Aorta (tissue), 5 donors: ENCODE measurements around the gene SMC2. TPM values are rescaled to one million over a fixed set of nuclear protein-coding genes. Genes with fewer than 3 reads are reported as not detected.

Experiments used
- ATAC-seq: fragments of 200-7000 bp; cut with Tn5 transposase; one replicate; pipeline ENCODE4 v1.9.1; 2022; ENCODE audit warnings: moderate library complexity; ENCODE audit not compliant: low FRiP score
- DNase-seq, 2 donors: peaks; one replicate each; pipeline ENCODE4 v3.0.0-alpha.2; 2020
- H3K27ac ChIP-seq, 2 donors: one replicate each; pipeline ENCODE4 v1.5.1; 2013; ENCODE audit warnings: low read length in 2 of 2, mild to moderate bottlenecking in 2 of 2, moderate library complexity in 2 of 2, control low read depth in 1 of 2, inconsistent platforms in 1 of 2, low read depth in 1 of 2
- H3K27me3 ChIP-seq, 2 donors: one replicate each; pipeline ENCODE4 v1.6.1; 2013; ENCODE audit warnings: control low read depth in 1 of 2, low read length in 1 of 2, mild to moderate bottlenecking in 1 of 2, moderate library complexity in 1 of 2; ENCODE audit not compliant: insufficient read depth in 2 of 2, control insufficient read depth in 1 of 2
- H3K36me3 ChIP-seq, 2 donors: one replicate each; pipeline ENCODE4 v1.6.1; 2013; ENCODE audit warnings: control low read depth in 1 of 2, low read length in 1 of 2, mild to moderate bottlenecking in 1 of 2; ENCODE audit not compliant: insufficient read depth in 2 of 2, control insufficient read depth in 1 of 2
- H3K4me1 ChIP-seq, 2 donors: one replicate each; pipeline ENCODE4 v1.6.1; 2013; ENCODE audit warnings: low read length in 2 of 2, control low read depth in 1 of 2, mild to moderate bottlenecking in 1 of 2, moderate library complexity in 1 of 2; ENCODE audit not compliant: insufficient read depth in 2 of 2, control insufficient read depth in 1 of 2
- H3K4me3 ChIP-seq, 2 donors: one replicate each; pipeline ENCODE4 v1.5.1; 2013; ENCODE audit warnings: low read length in 2 of 2, control low read depth in 1 of 2, mild to moderate bottlenecking in 1 of 2
- H3K9me3 ChIP-seq: one replicate; pipeline ENCODE4 v1.6.1; 2013; ENCODE audit warnings: mild to moderate bottlenecking, low read length; ENCODE audit not compliant: control insufficient read depth
- WGBS, 2 donors: extraction: QIAGEN DNeasy Blood & Tissue Kit; methylation state at CpG; one replicate each; pipeline ENCODE4 v1.1.7; 2013; 5-methylcytosine and 5-hydroxymethylcytosine counted together
- intact Hi-C, 2 donors: fragments of 100-400 bp; cut with DNase I; formaldehyde crosslinking; loops; one replicate each; pipeline versions ENCODE4 v1.14.2 to v1.15.0; 2022
- polyA plus RNA-seq, 2 donors: library from polyadenylated mRNA; stranded (reverse); fragments of 200-250 nt; gene quantifications; one replicate each; pipeline ENCODE4 v1.2.3, GENCODE V29; 2013
- total RNA-seq, 2 donors: library from RNA; stranded (reverse); fragmentation: NEBNext Ultra II Directional; extraction: Animal tissue kit (Norgen Biotek cat#: 25700); gene quantifications; one replicate each; pipeline ENCODE4 v1.2.1, GENCODE V29; 2021
- donor health status: healthy with polysubstance abuse.
- donor health status: Bipolar disorder and iron deficiency.
- donor health status: DM: no; HTN: no; CAD: no.
- donor health status: DM: no; HTN: no; CAD: no.
- donor health status: DM: yes; HTN: yes; CAD: no.

The SMC2 gene
- total and polyA plus RNA-seq, 4 donors: 2.6 to 8.8 (median 4.4) TPM

DNA sequence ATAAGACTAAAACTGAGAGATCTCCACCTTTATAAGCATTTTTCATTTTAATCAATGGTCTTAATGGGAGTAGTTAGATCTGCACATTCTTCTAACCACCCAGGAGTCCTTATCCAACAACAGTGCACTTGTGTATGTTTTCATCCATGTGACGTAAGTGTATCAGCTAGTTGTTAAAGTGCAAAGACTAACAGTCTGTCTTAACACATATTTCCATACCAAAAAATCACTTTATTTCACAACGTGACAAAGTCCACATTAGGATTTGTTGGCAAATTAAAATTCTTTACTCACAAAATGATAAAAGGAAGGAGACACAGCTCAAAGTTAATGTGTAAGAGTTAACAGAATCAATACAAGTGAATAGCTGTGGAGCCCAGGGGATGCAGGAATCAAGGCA is 1.9 kb upstream of the SMC2 start:
- intact Hi-C loops: loop anchor here in 1 of 2 donors (5.0 to 10.0 kb wide), 4 partner anchors 183 to 697 kb away; partner anchors contain the start of gene NIPSNAP3A
- DNase-seq (no peak), ATAC-seq (no peak)
- Histone ChIP-seq H3K9me3 (no peaks in the 10 kb centered on the region), H3K4me1 (peaks cover 0 to 5% of the 10 kb centered on the region in 2 donors), H3K36me3 (no peaks in the 10 kb centered on the region), H3K27ac (peak overlapping the region in 1 of 2 donors; percentile 93), H3K27me3 (no peaks in the 10 kb centered on the region), H3K4me3 (no peak overlapping the region)
- WGBS, 2 donors: 42 to 47% methylated on average over 2 of the region's 2 CpGs

- DNase-seq (no peak), ATAC-seq (no peak)
- no peaks in the 10 kb centered on the region for H3K36me3 ChIP-seq
- 13% methylated on average over 12 of the region's 12 CpGs for WGBS, 2 donors
- H3K4me1 ChIP-seq: peaks cover 0 to 5% of the 10 kb centered on the region in 2 donors
- H3K4me3 ChIP-seq: peak overlapping the region; percentile 82 to 99
- H3K27ac ChIP-seq: peak overlapping the region; percentile 90 to 93
- no peaks in the 10 kb centered on the region for H3K27me3 ChIP-seq
- no peaks in the 10 kb centered on the region for H3K9me3 ChIP-seq
- intact Hi-C loops: loop anchor here in 1 of 2 donors (5.0 to 10.0 kb wide), 4 partner anchors 182 to 698 kb away; partner anchors contain the start of gene NIPSNAP3A
Measured at GRCh38 chr9:104092875-104093600, 1.1 kb upstream of the SMC2 start.

DNA sequence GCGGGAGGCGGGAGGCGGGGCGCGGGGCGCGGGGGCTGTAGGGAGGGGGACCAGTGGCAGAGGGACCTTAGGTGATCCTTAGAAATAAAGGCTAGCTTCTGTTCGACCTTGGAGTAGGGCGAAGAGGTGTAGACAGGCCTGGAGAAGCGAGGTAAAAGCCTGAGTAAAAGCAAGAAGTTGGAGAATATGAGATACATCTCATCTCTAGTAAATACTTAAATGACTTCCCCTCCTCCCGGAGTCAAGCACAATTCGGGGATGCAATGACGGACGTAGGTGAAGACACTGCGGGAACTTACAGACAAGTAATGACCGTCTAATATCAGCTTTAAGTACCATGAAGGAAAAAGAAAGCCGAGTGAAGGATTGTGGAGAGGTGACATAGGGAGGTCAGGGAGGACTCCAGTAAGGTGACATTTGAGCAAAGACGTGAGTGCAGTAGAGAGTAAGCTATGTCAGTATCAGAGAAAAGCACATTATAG is 466 bp downstream of the SMC2 start:
- DNase-seq (no peak), ATAC-seq (no peak)
- Histone ChIP-seq H3K27ac (no peak overlapping the region), H3K4me1 (peaks cover 0 to 5% of the 10 kb centered on the region in 2 donors), H3K9me3 (no peaks in the 10 kb centered on the region), H3K4me3 (peak overlapping the region; percentile 85 to 99), H3K27me3 (no peaks in the 10 kb centered on the region), H3K36me3 (no peaks in the 10 kb centered on the region)
- intact Hi-C loops: loop anchor here in 1 of 2 donors (5.0 to 10.0 kb wide), 4 partner anchors 180 to 700 kb away; partner anchors contain the start of gene NIPSNAP3A
- 1% methylated on average over 18 of the region's 18 CpGs for WGBS, 2 donors

GRCh38 chr9:104099630-104100029 is 5.5 kb downstream of the SMC2 start:
- WGBS, 2 donors: 90 to 91% methylated on average over 1 of the region's 1 CpG
- H3K9me3 ChIP-seq: no peaks in the 10 kb centered on the region
- intact Hi-C loops: loop anchor here in 1 of 2 donors (10.0 kb wide), 3 partner anchors 175 to 705 kb away; no protein-coding TSS in a partner anchor
- no peak overlapping the region for H3K27ac ChIP-seq
- H3K4me3 ChIP-seq: no peak overlapping the region
- no peak for DNase-seq
- H3K36me3 ChIP-seq: peaks cover 0 to 1% of the 10 kb centered on the region in 2 donors
- no peaks in the 10 kb centered on the region for H3K27me3 ChIP-seq
- no peak for ATAC-seq
- no peaks in the 10 kb centered on the region for H3K4me1 ChIP-seq

GRCh38 chr9:104104360-104104759 is 10.3 kb downstream of the SMC2 start:
- Histone ChIP-seq H3K4me1 (no peaks in the 10 kb centered on the region), H3K36me3 (peaks cover 2 to 6% of the 10 kb centered on the region in 2 donors), H3K4me3 (no peak overlapping the region), H3K9me3 (no peaks in the 10 kb centered on the region), H3K27me3 (no peaks in the 10 kb centered on the region), H3K27ac (no peak overlapping the region)
- WGBS, 2 donors: 0 to 4% methylated on average over 1 of the region's 1 CpG
- intact Hi-C loops: no loop called here
- no peak for DNase-seq
- ATAC-seq: no peak

DNA sequence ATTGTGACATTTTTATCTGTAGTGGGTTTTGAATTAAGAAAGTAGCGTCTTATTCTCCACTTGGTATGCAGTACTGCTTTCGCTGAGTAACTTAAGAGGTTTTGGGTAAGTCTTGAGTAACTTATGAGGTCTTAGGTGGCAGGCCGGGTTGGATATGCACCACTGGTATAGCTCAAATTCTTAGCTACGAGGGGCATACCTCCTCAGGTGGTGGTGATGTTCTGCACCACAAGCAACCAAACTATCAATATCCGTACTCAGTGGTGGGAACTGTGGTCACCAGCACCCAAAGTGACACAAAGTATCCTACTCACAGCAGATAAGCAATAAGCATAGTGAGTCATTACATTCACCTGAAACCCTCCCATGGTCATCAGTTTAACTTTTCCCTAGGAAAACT is 13.7 kb downstream of the SMC2 start:
- Histone ChIP-seq H3K4me1 (no peaks in the 10 kb centered on the region), H3K27ac (no peak overlapping the region), H3K9me3 (no peaks in the 10 kb centered on the region), H3K27me3 (no peaks in the 10 kb centered on the region), H3K36me3 (peaks cover 2 to 6% of the 10 kb centered on the region in 2 donors), H3K4me3 (no peak overlapping the region)
- 96 to 99% methylated on average over 5 of the region's 5 CpGs for WGBS, 2 donors
- intact Hi-C loops: no loop called here
- no peak for DNase-seq
- ATAC-seq: no peak

GRCh38 chr9:104108315-104108714 is 14.2 kb downstream of the SMC2 start:
- Histone ChIP-seq H3K36me3 (peaks cover 2 to 6% of the 10 kb centered on the region in 2 donors), H3K4me3 (no peak overlapping the region), H3K9me3 (no peaks in the 10 kb centered on the region), H3K27me3 (no peaks in the 10 kb centered on the region), H3K4me1 (no peaks in the 10 kb centered on the region), H3K27ac (no peak overlapping the region)
- WGBS, 2 donors: 93% methylated on average over 4 of the region's 4 CpGs
- ATAC-seq (no peak), DNase-seq (no peak)
- intact Hi-C loops: no loop called here

DNA sequence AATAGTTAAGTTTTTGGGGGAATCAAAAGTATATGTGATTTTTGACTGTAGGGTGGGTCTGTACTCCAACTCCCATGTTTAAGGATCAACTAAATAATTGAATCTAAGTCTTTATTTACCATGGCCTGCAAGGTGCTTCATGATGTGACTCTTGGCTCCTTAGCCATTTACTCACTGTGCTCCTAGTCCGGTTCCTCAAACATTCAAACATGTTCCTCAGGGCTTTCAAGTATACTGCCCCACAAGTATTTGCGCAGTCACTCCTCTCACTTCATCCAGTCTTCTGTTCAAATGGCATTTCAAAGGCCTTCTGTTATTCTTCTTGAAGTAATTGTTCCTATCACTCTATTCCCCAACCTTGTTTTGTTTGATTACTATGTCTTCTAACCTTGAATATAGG is 16.4 kb downstream of the SMC2 start:
- H3K36me3 ChIP-seq: peaks cover 2% of the 10 kb centered on the region in 2 donors
- 96 to 97% methylated on average over 2 of the region's 2 CpGs for WGBS, 2 donors
- no peak overlapping the region for H3K4me3 ChIP-seq

DNA sequence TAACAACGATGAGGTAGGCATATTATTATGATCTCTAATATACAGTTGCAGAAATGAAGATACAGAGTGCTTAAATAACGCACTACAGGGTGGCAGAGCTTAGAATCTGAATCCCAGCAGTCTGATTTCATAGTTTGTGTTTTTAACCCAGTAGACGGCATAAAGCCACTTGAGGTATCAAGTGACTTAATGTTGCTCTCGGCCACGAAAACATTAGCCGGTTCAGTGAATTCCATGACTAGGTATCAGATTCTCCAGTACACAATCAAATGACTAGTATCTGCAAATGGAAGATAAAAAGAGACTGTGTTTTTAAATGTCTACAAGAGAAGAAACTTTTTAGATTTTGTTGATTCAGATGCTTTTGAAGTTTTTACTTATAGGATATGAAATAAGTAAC is 24.8 kb downstream of the SMC2 start:
- no peak overlapping the region for H3K27ac ChIP-seq
- 72 to 77% methylated on average over 6 of the region's 6 CpGs for WGBS, 2 donors
- DNase-seq (no peak), ATAC-seq (no peak)
- H3K27me3 ChIP-seq: no peaks in the 10 kb centered on the region
- intact Hi-C loops: no loop called here
- H3K4me3 ChIP-seq: no peak overlapping the region
- no peaks in the 10 kb centered on the region for H3K9me3 ChIP-seq
- no peaks in the 10 kb centered on the region for H3K36me3 ChIP-seq
- H3K4me1 ChIP-seq: no peaks in the 10 kb centered on the region

More for the DNA sequence above, 16.4 kb downstream of the SMC2 start:
- DNase-seq (no peak), ATAC-seq (no peak)
- H3K9me3 ChIP-seq: no peaks in the 10 kb centered on the region
- H3K27ac ChIP-seq: no peak overlapping the region
- no peaks in the 10 kb centered on the region for H3K27me3 ChIP-seq
- intact Hi-C loops: no loop called here
- no peaks in the 10 kb centered on the region for H3K4me1 ChIP-seq
